ENCODE results near the gene DENND4A.

- TF ChIP-seq FOXP2 (optimal IDR thresholded peaks at IDR 0.05; ENCODE audit: control extremely low read depth, extremely low read length, insufficient read depth) (no peak), POLR2AphosphoS5 (IDR thresholded peaks at IDR 0.05; ENCODE audit: borderline replicate concordance, low read depth, low read length) (no peak)
These were observed 125.8 kb downstream of the DENND4A start for GRCh38 chr15:65666257-65666656.
